Tibial nerve (tissue), 4 donors: ENCODE measurements around the gene KIN. TPM values are rescaled to one million over a fixed set of nuclear protein-coding genes. Genes with fewer than 3 reads are reported as not detected.

Experiments
- DNase-seq, 2 donors: peaks; one replicate each; pipeline ENCODE4 v3.0.0-alpha.2; 2019; ENCODE audit warnings: low spot score in 2 of 2
- H3K27ac ChIP-seq, 4 donors: fragments of 200-600 bp; sonication (generic) in 3 of 4; one replicate each; pipeline ENCODE4 v1.5.1; 2017 to 2019; ENCODE audit warnings: mild to moderate bottlenecking in 1 of 4
- H3K27me3 ChIP-seq, 2 donors: fragments of 200-600 bp; sonication (generic) in 1 of 2; one replicate each; pipeline versions ENCODE4 v1.5.1 to v1.6.0; 2017 to 2019
- H3K36me3 ChIP-seq, 3 donors: fragments of 200-600 bp; sonication (generic); one replicate each; pipeline ENCODE4 v1.5.1; 2018 to 2019
- H3K4me1 ChIP-seq, 4 donors: fragments of 200-600 bp; sonication (generic) in 3 of 4; one replicate each; pipeline ENCODE4 v1.5.1; 2017 to 2019
- H3K4me3 ChIP-seq, 4 donors: fragments of 200-600 bp; sonication (generic) in 3 of 4; one replicate each; pipeline ENCODE4 v1.5.1; 2017 to 2019; ENCODE audit warnings: mild to moderate bottlenecking in 1 of 4, moderate library complexity in 1 of 4
- H3K9me3 ChIP-seq, 4 donors: fragments of 200-600 bp; sonication (generic) in 3 of 4; one replicate each; pipeline ENCODE4 v1.5.1; 2017 to 2019
- EP300 ChIP-seq, 2 donors: sonication (generic); formaldehyde crosslinking; IDR thresholded peaks; one replicate each; pipeline ENCODE4 v1.6.1; 2017; ENCODE audit warnings: antibody characterized with exemption in 2 of 2, mild to moderate bottlenecking in 1 of 2
- POLR2A ChIP-seq, 2 donors: fragments of 450-650 bp; IDR thresholded peaks; one replicate each; pipeline ENCODE4 v1.6.1; 2017; ENCODE audit warnings: antibody characterized with exemption in 2 of 2, mild to moderate bottlenecking in 2 of 2, moderate library complexity in 2 of 2
- WGBS, 2 donors: methylation state at CpG; one replicate each; pipeline ENCODE4 v1.1.5; 2018; 5-methylcytosine and 5-hydroxymethylcytosine counted together
- total RNA-seq, 4 donors: library from RNA; depleted of rRNA; stranded (reverse); fragments of >200 nt; gene quantifications; one replicate each; pipeline ENCODE4 v1.1.0, GENCODE V29; 2016
- TF ChIP-seq, protein P1 (sequence below), 5 experiments: fragments of 200-600 bp in 3 of 5; fragments of 450-650 bp in 2 of 5; sonication (generic) in 3 of 5; IDR thresholded peaks; one replicate each; pipeline ENCODE4 v1.5.1; 2016 to 2019; ENCODE audit warnings: antibody characterized with exemption in 5 of 5, mild to moderate bottlenecking in 3 of 5, moderate library complexity in 2 of 5

KIN gene
- total RNA-seq, 4 donors from 2014 or later: 6.9 to 9.2 (median 7.7) TPM

DNA sequence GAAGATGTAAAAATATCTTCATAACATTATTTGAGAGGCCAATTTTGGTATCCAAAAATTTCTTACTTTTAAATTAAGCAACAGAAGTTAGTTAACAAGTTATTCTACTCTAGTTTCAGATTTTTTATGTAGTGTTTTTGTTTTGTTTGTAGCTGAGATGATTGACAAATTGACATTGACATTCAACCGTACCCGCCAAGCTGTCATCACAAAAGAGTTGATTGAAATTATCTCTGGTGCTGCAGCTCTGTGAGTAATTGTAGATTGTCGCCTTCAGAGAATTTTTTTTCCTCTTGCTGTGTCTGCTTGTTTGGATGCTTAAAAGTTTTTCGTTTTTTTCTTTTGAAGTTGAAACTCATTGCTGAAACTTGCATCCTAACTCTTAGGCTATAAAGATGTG lies 14.8 kb upstream of the KIN start:
- Histone ChIP-seq H3K4me3 (no peak overlapping the region), H3K27ac (no peak overlapping the region), H3K4me1 (peaks cover 0 to 4% (median 0%) of the 10 kb centered on the region in 4 donors), H3K27me3 (no peaks in the 10 kb centered on the region), H3K9me3 (no peaks in the 10 kb centered on the region), H3K36me3 (peaks cover 5 to 100% (median 23%) of the 10 kb centered on the region in 3 donors)
- 85 to 87% methylated on average over 4 of the region's 4 CpGs for whole genome bisulfite sequencing, 2 donors
- DNase-seq: no peak
- TF ChIP-seq POLR2A (IDR thresholded peaks at IDR 0.05) (no peak), EP300 (IDR thresholded peaks at IDR 0.05) (no peak)
- TF ChIP-seq, protein P1, sequence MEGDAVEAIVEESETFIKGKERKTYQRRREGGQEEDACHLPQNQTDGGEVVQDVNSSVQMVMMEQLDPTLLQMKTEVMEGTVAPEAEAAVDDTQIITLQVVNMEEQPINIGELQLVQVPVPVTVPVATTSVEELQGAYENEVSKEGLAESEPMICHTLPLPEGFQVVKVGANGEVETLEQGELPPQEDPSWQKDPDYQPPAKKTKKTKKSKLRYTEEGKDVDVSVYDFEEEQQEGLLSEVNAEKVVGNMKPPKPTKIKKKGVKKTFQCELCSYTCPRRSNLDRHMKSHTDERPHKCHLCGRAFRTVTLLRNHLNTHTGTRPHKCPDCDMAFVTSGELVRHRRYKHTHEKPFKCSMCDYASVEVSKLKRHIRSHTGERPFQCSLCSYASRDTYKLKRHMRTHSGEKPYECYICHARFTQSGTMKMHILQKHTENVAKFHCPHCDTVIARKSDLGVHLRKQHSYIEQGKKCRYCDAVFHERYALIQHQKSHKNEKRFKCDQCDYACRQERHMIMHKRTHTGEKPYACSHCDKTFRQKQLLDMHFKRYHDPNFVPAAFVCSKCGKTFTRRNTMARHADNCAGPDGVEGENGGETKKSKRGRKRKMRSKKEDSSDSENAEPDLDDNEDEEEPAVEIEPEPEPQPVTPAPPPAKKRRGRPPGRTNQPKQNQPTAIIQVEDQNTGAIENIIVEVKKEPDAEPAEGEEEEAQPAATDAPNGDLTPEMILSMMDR (IDR thresholded peaks at IDR 0.05): no peak

DNA sequence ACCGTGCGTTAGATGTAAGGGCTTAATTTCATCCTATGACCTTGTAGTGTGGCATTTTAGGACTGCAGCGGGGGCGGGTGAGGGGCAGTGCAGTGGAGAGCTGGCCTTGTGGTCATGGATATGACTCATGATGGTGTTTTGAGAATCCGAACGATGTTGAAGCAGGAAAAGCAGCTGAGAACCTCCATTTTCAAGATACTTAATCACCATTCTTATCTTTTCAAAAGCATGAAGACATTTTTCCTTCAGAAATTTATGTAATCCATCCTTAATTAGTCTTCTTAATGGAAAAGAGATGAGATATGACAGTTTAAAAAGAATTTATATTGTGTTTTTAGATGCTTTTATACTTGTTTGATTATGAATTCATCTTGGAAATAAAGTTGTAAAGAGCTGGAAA lies 9.8 kb upstream of the KIN start:
- no peak for DNase-seq
- no peaks in the 10 kb centered on the region for H3K27me3 ChIP-seq

DNA sequence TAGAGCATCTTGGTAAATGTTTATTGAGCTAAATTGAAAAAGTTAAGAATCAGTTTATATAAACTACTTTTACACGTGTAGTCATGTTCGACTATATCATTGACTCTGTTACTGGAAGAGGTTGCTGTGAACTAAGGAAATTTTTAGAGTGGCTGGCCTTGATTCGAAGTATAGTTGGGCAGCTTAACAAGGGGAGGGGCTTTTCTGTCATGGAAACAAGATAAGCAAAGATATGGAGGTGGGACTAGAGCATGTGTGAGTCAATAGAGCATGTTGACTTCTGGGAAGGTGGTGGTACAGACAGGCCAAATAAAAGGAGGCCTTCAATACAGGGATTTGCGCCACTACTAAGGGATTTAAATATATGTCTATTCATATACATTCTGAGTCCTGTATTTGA lies 7.8 kb upstream of the KIN start:
- Histone ChIP-seq H3K9me3 (no peaks in the 10 kb centered on the region), H3K4me1 (peaks cover 0 to 52% (median 17%) of the 10 kb centered on the region in 4 donors), H3K4me3 (no peak overlapping the region), H3K27me3 (no peaks in the 10 kb centered on the region), H3K27ac (no peak overlapping the region), H3K36me3 (peaks cover 0 to 40% (median 0%) of the 10 kb centered on the region in 3 donors)
- 77 to 79% methylated on average over 4 of the region's 4 CpGs for WGBS, 2 donors
- no peak for DNase-seq
- no peak for TF ChIP-seq EP300 (IDR thresholded peaks at IDR 0.05)
- no peak for TF ChIP-seq POLR2A (IDR thresholded peaks at IDR 0.05)
- TF ChIP-seq, protein P1 (IDR thresholded peaks at IDR 0.05): no peak

More for the DNA sequence above, 9.8 kb upstream of the KIN start:
- TF ChIP-seq, protein P1 (IDR thresholded peaks at IDR 0.05): no peak
- TF ChIP-seq POLR2A (IDR thresholded peaks at IDR 0.05) (no peak), EP300 (IDR thresholded peaks at IDR 0.05) (no peak)
- Histone ChIP-seq H3K9me3 (no peaks in the 10 kb centered on the region), H3K4me3 (no peak overlapping the region), H3K27ac (no peak overlapping the region), H3K36me3 (peaks cover 3 to 60% (median 5%) of the 10 kb centered on the region in 3 donors), H3K4me1 (peaks cover 0 to 33% (median 10%) of the 10 kb centered on the region in 4 donors)
- 41 to 49% methylated on average over 6 of the region's 6 CpGs for WGBS, 2 donors

DNA sequence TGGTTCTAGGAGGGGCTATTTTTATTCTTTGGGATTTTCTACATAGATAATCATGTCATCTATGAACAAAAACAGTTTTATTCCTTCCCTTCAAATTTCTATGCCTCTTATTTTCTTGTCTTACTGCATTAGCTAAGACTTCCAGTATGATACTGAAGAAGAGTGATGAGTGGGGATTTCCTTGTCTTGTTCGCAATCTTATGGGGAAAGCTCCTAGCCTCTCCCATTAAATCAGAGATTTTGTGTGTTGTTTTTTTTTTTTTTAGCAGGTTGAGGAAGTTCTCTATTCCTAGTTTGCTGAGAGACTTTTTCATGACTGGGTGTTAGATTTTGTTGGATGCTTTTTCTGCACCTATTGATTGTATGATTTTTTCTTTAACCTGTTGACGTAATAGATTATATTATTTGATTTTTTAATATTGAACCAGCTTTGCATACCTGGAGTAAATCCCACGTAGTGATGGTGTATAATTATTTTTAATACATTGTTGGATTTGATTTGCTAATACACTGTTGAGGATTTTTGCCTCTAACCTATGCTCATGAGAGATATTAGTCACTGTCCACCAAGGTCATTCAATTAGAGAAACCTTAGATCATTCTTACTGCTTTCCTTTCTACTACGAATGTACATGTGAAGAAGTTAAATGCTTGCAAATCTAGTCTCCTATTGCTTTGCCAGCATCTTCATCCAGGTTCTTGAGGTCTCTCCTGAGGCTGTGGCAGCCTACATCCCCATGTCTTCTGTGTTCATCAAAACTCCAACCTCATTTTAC lies 6.6 kb upstream of the KIN start:
- no peak for DNase-seq
- no peak for TF ChIP-seq POLR2A (IDR thresholded peaks at IDR 0.05)
- TF ChIP-seq, protein P1 (IDR thresholded peaks at IDR 0.05): no peak
- no peak for TF ChIP-seq EP300 (IDR thresholded peaks at IDR 0.05)
- 86 to 90% methylated on average over 4 of the region's 4 CpGs for WGBS, 2 donors
- H3K4me1 ChIP-seq: peaks cover 2 to 63% (median 22%) of the 10 kb centered on the region in 4 donors
- no peak overlapping the region for H3K27ac ChIP-seq
- peaks cover 0 to 28% (median 0%) of the 10 kb centered on the region in 3 donors for H3K36me3 ChIP-seq
- no peak overlapping the region for H3K4me3 ChIP-seq
- no peaks in the 10 kb centered on the region for H3K27me3 ChIP-seq
- no peaks in the 10 kb centered on the region for H3K9me3 ChIP-seq

DNA sequence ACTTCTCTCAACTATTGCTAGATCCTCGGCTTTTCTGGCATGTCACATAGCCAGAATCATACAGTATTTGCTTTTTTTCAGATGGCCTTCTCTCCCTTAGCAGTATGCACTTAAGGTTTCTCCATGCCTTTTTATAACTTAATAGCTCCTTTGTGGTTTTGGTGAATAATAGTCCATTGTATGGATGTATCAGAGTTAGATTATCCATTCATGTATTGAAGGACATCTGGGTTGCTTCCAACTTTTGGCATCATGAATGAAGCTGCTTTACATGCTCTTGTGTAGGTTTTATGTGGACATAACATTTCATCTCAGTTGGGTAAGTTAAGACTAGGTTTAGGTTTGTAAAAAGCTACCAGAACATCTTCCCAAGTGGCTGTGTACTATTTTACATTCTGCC lies 4.7 kb upstream of the KIN start:
- peaks cover 4 to 67% (median 28%) of the 10 kb centered on the region in 4 donors for H3K4me1 ChIP-seq
- no peak overlapping the region for H3K27ac ChIP-seq
- H3K4me3 ChIP-seq: no peak overlapping the region
- peaks cover 0 to 9% (median 0%) of the 10 kb centered on the region in 3 donors for H3K36me3 ChIP-seq
- TF ChIP-seq EP300 (IDR thresholded peaks at IDR 0.05): no peak
- TF ChIP-seq POLR2A (IDR thresholded peaks at IDR 0.05): no peak
- TF ChIP-seq, protein P1 (IDR thresholded peaks at IDR 0.05): no peak
- no peak for DNase-seq
- no peaks in the 10 kb centered on the region for H3K9me3 ChIP-seq
- 34 to 37% methylated on average over 1 of the region's 1 CpG for WGBS, 2 donors
- no peaks in the 10 kb centered on the region for H3K27me3 ChIP-seq
